PC-3 (cell line): ENCODE measurements around the gene ZSCAN12. TPM values are rescaled to one million over a fixed set of nuclear protein-coding genes. Genes with fewer than 3 reads are reported as not detected.

Source experiments
- ATAC-seq: fragments of 200-7000 bp; cut with Tn5 transposase; 2 replicates; pipeline ENCODE4 v1.9.1; 2020; ENCODE audit warnings: mild to moderate bottlenecking, moderate library complexity
- BruUV-seq: library from RNA; stranded (reverse); fragments of 400-500 nt; replicated peaks from 2 replicates; lab custom pipeline; 2021; lab: Mats Ljungman, UMichigan
- CTCF ChIA-PET: fragments of 300-600 bp; sonication (Branson Sonifier 250); formaldehyde crosslinking; loops from one replicate; lab custom pipeline; 2022; ENCODE audit warnings: antibody characterized with exemption; lab: Charles Lee
- POLR2A ChIA-PET: fragments of 300-600 bp; sonication (Branson Sonifier 250); formaldehyde crosslinking; loops from one replicate; lab custom pipeline; 2022; ENCODE audit warnings: antibody characterized with exemption; ENCODE audit not compliant: unreplicated experiment; lab: Charles Lee
- DNase-seq: peaks from one replicate; pipeline ENCODE4 v3.0.0-alpha.2; 2015
- H2AFZ ChIP-seq: fragments of 300-600 bp; sonication (generic); 2 replicates; pipeline ENCODE4 v1.6.0; 2016; ENCODE audit warnings: antibody characterized with exemption, low read length
- H3F3A ChIP-seq: fragments of 300-600 bp; sonication (generic); one replicate; pipeline ENCODE4 v1.6.0; 2017; ENCODE audit warnings: antibody characterized with exemption, low read length, control low read depth, mild to moderate bottlenecking; ENCODE audit not compliant: unreplicated experiment
- H3K27ac ChIP-seq: fragments of 300-600 bp; sonication (generic); 2 replicates; pipeline ENCODE4 v1.5.1; 2016; ENCODE audit warnings: mild to moderate bottlenecking, low read length
- H3K27me3 ChIP-seq: fragments of 300-600 bp; sonication (generic); 2 replicates; pipeline ENCODE4 v1.6.1; 2016; ENCODE audit warnings: low read length, mixed read lengths
- H3K36me3 ChIP-seq: fragments of 300-600 bp; sonication (generic); 2 replicates; pipeline ENCODE4 v1.6.1; 2016; ENCODE audit warnings: low read depth, mixed run types, low read length, mixed read lengths
- H3K4me1 ChIP-seq: fragments of 300-600 bp; sonication (generic); 2 replicates; pipeline ENCODE4 v1.5.1; 2016; ENCODE audit warnings: low read length; ENCODE audit not compliant: insufficient read depth
- H3K4me2 ChIP-seq: fragments of 300-600 bp; sonication (generic); 2 replicates; pipeline ENCODE4 v1.6.0; 2016; ENCODE audit warnings: low read length
- H3K4me3 ChIP-seq: fragments of 300-600 bp; sonication (generic); 2 replicates; pipeline ENCODE4 v1.5.1; 2016; ENCODE audit warnings: mild to moderate bottlenecking, low read length, mixed read lengths
- H3K79me2 ChIP-seq: fragments of 300-600 bp; sonication (generic); 2 replicates; pipeline ENCODE4 v1.6.1; 2017; ENCODE audit warnings: low read length, mixed read lengths
- H3K9ac ChIP-seq: fragments of 300-600 bp; sonication (generic); 2 replicates; pipeline ENCODE4 v1.6.0; 2016; ENCODE audit warnings: mild to moderate bottlenecking, low read length
- H3K9me2 ChIP-seq: fragments of 300-600 bp; sonication (generic); replicated peaks from 2 replicates; pipeline ENCODE4 v1.6.1; 2016; ENCODE audit warnings: mixed run types, low read length, mixed read lengths
- H3K9me3 ChIP-seq: fragments of 300-600 bp; sonication (generic); 2 replicates; pipeline ENCODE4 v1.6.1; 2016; ENCODE audit warnings: low read length, mixed read lengths
- H4K20me1 ChIP-seq: fragments of 300-600 bp; sonication (generic); 2 replicates; pipeline ENCODE4 v1.6.1; 2016; ENCODE audit warnings: low read length, mixed read lengths
- EZH2 ChIP-seq: fragments of 300-600 bp; sonication (generic); IDR thresholded peaks from one replicate; pipeline ENCODE4 v1.6.1; 2017; ENCODE audit warnings: antibody characterized with exemption, mild to moderate bottlenecking, low read length; ENCODE audit not compliant: unreplicated experiment
- EZH2phosphoT487 ChIP-seq: fragments of 300-600 bp; sonication (generic); IDR thresholded peaks from 2 replicates; pipeline ENCODE4 v1.6.1; 2018; ENCODE audit warnings: mild to moderate bottlenecking, antibody characterized with exemption, low read length, borderline replicate concordance
- intact Hi-C: fragments of 100-400 bp; cut with micrococcal nuclease; formaldehyde crosslinking; loops from 2 replicates; pipeline ENCODE4 v1.9.0; 2023
- total RNA-seq: library from RNA; depleted of rRNA; stranded (reverse); fragments of >200 nt; gene quantifications from 2 replicates; pipeline ENCODE4 v1.2.3, GENCODE V29; 2014
- TF ChIP-seq, protein P1 (sequence below): fragments of 300-600 bp; sonication (generic); conservative IDR thresholded peaks from 2 replicates; pipeline ENCODE4 v1.5.1; 2017; ENCODE audit warnings: antibody characterized with exemption, low read depth, mild to moderate bottlenecking, low read length

ZSCAN12 gene
- total RNA-seq, 1 experiment from 2014 or later = 0.95 TPM

DNA sequence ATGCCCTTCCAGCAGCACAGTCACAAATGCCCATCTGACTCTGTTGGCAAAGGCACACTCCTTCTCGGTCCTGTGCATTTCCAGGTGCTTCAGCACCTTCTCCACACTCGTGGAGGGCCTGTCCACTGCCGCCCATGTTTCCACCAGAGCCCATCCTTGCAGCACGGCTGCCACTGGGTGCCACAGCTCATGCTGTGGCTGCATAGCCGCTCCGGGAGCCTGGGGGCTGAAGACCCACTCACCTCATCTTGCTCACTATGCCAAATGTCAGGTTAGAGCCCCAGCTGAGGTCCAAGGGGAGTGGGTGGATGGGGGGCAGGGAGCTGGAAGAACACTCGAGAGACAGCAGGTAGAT is 42.9 kb downstream of the ZSCAN12 start:
- peak overlapping the region; percentile 87 for H2AFZ ChIP-seq
- no peaks in the 10 kb centered on the region for H3F3A ChIP-seq
- H3K9ac ChIP-seq = peak overlapping the region; percentile 63
- H3K79me2 ChIP-seq = peaks cover 36% of the 10 kb centered on the region
- intact Hi-C loops = loop anchor here (1.0 to 10.0 kb wide), 3 partner anchors 87 to 452 kb away; no protein-coding TSS in a partner anchor
- H4K20me1 ChIP-seq = no peaks in the 10 kb centered on the region
- ATAC-seq (no peak), DNase-seq (no peak)
- H3K4me3 ChIP-seq = peak overlapping the region; percentile 84; the same call in 1 of the 2 replicates
- H3K4me2 ChIP-seq = peak overlapping the region; percentile 92
- no peaks in the 10 kb centered on the region for H3K9me3 ChIP-seq
- ChIA-PET POLR2A (interaction anchor here (0.5 to 0.6 kb wide), 2 partner anchors 77 to 216 kb away, joined by 4 to 5 read pairs; no protein-coding TSS in a partner anchor), CTCF (interaction anchor here (0.5 to 1.5 kb wide), 10 partner anchors 21 to 1188 kb away, joined by 3 to 13 read pairs (median 4); partner anchors contain the start of genes PGBD1 and ZSCAN26)
- BruUV-seq = no TSS peak
- no peaks in the 10 kb centered on the region for H3K27me3 ChIP-seq
- TF ChIP-seq EZH2phosphoT487 (no peak), EZH2 (no peak)
- TF ChIP-seq, protein P1, sequence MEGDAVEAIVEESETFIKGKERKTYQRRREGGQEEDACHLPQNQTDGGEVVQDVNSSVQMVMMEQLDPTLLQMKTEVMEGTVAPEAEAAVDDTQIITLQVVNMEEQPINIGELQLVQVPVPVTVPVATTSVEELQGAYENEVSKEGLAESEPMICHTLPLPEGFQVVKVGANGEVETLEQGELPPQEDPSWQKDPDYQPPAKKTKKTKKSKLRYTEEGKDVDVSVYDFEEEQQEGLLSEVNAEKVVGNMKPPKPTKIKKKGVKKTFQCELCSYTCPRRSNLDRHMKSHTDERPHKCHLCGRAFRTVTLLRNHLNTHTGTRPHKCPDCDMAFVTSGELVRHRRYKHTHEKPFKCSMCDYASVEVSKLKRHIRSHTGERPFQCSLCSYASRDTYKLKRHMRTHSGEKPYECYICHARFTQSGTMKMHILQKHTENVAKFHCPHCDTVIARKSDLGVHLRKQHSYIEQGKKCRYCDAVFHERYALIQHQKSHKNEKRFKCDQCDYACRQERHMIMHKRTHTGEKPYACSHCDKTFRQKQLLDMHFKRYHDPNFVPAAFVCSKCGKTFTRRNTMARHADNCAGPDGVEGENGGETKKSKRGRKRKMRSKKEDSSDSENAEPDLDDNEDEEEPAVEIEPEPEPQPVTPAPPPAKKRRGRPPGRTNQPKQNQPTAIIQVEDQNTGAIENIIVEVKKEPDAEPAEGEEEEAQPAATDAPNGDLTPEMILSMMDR = no peak
- H3K4me1 ChIP-seq = peaks cover 43% of the 10 kb centered on the region
- peak overlapping the region; percentile 87 for H3K27ac ChIP-seq
- peaks cover 8% of the 10 kb centered on the region for H3K36me3 ChIP-seq
- no peaks in the 10 kb centered on the region for H3K9me2 ChIP-seq

DNA sequence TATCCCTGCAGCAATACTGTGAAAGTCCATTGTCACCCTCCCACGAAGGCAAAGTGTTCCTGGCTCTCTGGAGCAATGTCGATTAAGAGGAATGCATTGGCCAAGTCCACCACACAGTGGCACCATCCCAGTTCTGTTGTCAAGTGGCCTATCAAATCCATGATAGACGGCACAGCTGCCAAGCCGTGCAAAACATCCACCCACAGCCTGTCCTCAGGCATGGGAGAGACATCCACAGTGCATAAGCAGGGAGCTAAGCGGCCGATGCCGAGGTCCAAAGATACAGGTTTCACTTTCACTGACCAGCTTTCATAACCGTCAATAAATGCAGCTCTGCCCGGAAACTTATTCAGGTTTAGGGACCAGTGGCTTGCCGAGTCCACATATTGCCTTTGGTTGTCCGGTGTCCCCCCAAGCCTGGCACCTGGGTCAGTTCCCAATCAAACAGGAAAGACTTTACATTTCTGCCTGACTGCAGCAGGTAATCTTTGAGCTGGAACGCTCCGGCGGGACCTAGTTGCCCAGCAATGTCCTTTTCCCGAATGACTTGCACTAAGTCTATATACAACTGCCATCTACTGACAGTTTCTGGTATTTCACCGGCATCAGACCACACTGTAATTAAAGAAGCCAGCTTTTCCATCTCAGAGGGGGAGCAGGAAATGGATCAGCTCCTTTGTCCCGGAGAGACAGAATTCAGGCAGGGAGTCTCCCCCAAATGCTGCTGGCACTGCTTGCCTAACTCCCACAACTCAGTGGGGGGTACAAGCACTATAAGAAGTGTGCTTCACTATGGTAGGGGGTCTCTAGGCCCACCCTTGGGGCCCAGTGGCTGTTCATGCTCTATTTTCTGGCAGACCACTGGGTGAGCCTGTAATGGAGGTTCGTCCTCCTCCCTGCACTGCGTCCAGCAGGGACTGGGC is 43.5 kb downstream of the ZSCAN12 start:
- H3K79me2 ChIP-seq = peaks cover 42% of the 10 kb centered on the region
- ATAC-seq = peak; percentile 46

More for the DNA sequence above, 43.5 kb downstream of the ZSCAN12 start:
- Histone ChIP-seq H2AFZ (peak overlapping the region; percentile 87), H3K4me3 (peak overlapping the region; percentile 84), H3K9me3 (no peaks in the 10 kb centered on the region), H3K9ac (peak overlapping the region; percentile 63), H3K4me2 (peak overlapping the region; percentile 92), H3K9me2 (no peaks in the 10 kb centered on the region), H3F3A (no peaks in the 10 kb centered on the region), H3K36me3 (peaks cover 3% of the 10 kb centered on the region), H4K20me1 (no peaks in the 10 kb centered on the region), H3K4me1 (peaks cover 49% of the 10 kb centered on the region), H3K27ac (peak overlapping the region; percentile 87), H3K27me3 (no peaks in the 10 kb centered on the region)
- POLR2A ChIA-PET = interaction anchor here (0.5 to 0.7 kb wide), 4 partner anchors 77 to 252 kb away, joined by 3 to 5 read pairs (median 4); partner anchors contain the start of gene ZSCAN26
- CTCF ChIA-PET = interaction anchor here (0.5 to 1.5 kb wide), 11 partner anchors 21 to 1189 kb away, joined by 3 to 13 read pairs (median 4); partner anchors contain the start of genes PGBD1, ZKSCAN4 and ZSCAN26
- no TSS peak for BruUV-seq
- intact Hi-C loops = loop anchor here (1.0 to 10.0 kb wide), 6 partner anchors 25 to 451 kb away; partner anchors contain the start of genes PGBD1 and ZKSCAN4
- TF ChIP-seq EZH2phosphoT487 (no peak), EZH2 (no peak)
- TF ChIP-seq, protein P1 = peak; percentile 77
- DNase-seq = peak; percentile 95
